H1 (cell line): ENCODE measurements around the gene RERE. TPM values are rescaled to one million over a fixed set of nuclear protein-coding genes. Genes with fewer than 3 reads are reported as not detected.

Experiments
- CEBPB ChIP-seq: IDR thresholded peaks from 2 replicates; pipeline ENCODE4 v1.6.1; 2012; ENCODE audit warnings: low read depth, low read length
- CHD7 ChIP-seq: fragments of 300-600 bp; sonication (generic); IDR thresholded peaks from 2 replicates; pipeline ENCODE4 v1.7.1; 2012; ENCODE audit warnings: low read length, moderate library complexity, mild to moderate bottlenecking, inconsistent platforms; ENCODE audit not compliant: insufficient replicate concordance
- FOSL1 ChIP-seq: IDR thresholded peaks from 2 replicates; pipeline ENCODE4 v1.6.1; 2011; ENCODE audit warnings: mild to moderate bottlenecking, low read depth, low read length, moderate library complexity; ENCODE audit not compliant: insufficient read depth
- JUN ChIP-seq: IDR thresholded peaks from 2 replicates; pipeline ENCODE4 v1.6.1; 2011; ENCODE audit warnings: low read depth, mild to moderate bottlenecking, improper control_type of control experiment, low read length
- KDM5A ChIP-seq: fragments of 200-600 bp; IDR thresholded peaks from 2 replicates; pipeline ENCODE4 v1.7.1; 2012; ENCODE audit warnings: mild to moderate bottlenecking, low read length, inconsistent platforms, mixed read lengths
- NRF1 ChIP-seq: IDR thresholded peaks from 2 replicates; pipeline ENCODE4 v1.6.1; 2011; ENCODE audit warnings: mild to moderate bottlenecking, low read depth, low read length, improper control_type of control experiment
- POLR2A ChIP-seq, 2 experiments: IDR thresholded peaks; 1 replicate in 1 of 2; 2 replicates in 1 of 2; pipeline ENCODE4 v1.6.1; 2011; ENCODE audit warnings: low read depth in 2 of 2, low read length in 2 of 2, mild to moderate bottlenecking in 2 of 2; ENCODE audit errors: control extremely low read depth in 1 of 2
- TAF7 ChIP-seq: optimal IDR thresholded peaks from 2 replicates; pipeline ENCODE3; 2011; ENCODE audit warnings: low read depth, mild to moderate bottlenecking, inconsistent platforms, low read length, moderate library complexity, borderline replicate concordance
- polyA plus RNA-seq, 7 experiments: library from polyadenylated mRNA; depleted of rRNA in 3 of 7; stranded (reverse) in 5 of 7; unstranded in 2 of 7; fragments of >200 nt in 5 of 7; fragments of 200-250 nt in 2 of 7; gene quantifications; 1 replicate in 5 of 7; 2 replicates in 1 of 7; 4 replicates in 1 of 7; pipeline versions ENCODE4 v1.2.1 to v1.2.3, GENCODE V29; 2011 to 2013; ENCODE audit warnings: missing spikeins in 2 of 7, mixed read lengths in 2 of 7
- total RNA-seq: library from RNA; stranded (reverse); fragmentation: NEBNext Ultra II Directional; extraction: Animal tissue kit (Norgen Biotek cat#: 25700); gene quantifications from 2 replicates; pipeline ENCODE4 v1.2.1, GENCODE V29; 2021

RERE gene
- total and polyA plus RNA-seq, 2 of the 8 experiments (the other 6 are each of a cell fraction or from before 2014, with no cell fraction given) = 15.3 to 142 TPM

GRCh38 chr1:8699679-8700078, 117.8 kb downstream of the RERE start (continued):
- TF ChIP-seq CHD7 (no peak), KDM5A (no peak), JUN (no peak), FOSL1 (no peak), CEBPB (no peak), TAF7 (no peak), NRF1 (no peak), POLR2A (IDR thresholded peaks at IDR 0.05; ENCODE audit: control extremely low read depth in 1 of 2, low read depth in 2 of 2, low read length in 2 of 2) (no peak)
